AG04450 (cell line): ENCODE results near the gene CFB. TPM values are rescaled to one million over a fixed set of nuclear protein-coding genes. Genes with fewer than 3 reads are reported as not detected.

Source experiments
- CTCF ChIA-PET: fragments of 300-600, 350-600 bp; formaldehyde crosslinking; extraction: SDS; loops from one replicate; lab custom pipeline; 2022; ENCODE audit warnings: antibody characterized with exemption, inconsistent platforms; lab: Charles Lee
- POLR2A ChIA-PET: fragments of 350-600 bp; formaldehyde crosslinking; extraction: SDS; loops from one replicate; lab custom pipeline; 2021; ENCODE audit warnings: antibody characterized with exemption, inconsistent platforms; lab: Yijun Ruan, JAX
- DNase-seq: peaks from one replicate; pipeline ENCODE4 v3.0.0-alpha.2; 2011; ENCODE audit warnings: low read depth, low spot score
- H3K27ac ChIP-seq: one replicate; pipeline ENCODE4 v1.5.1; 2012; ENCODE audit warnings: low read depth, low read length, control low read depth
- H3K27me3 ChIP-seq: one replicate; pipeline ENCODE4 v1.6.0; 2012; ENCODE audit warnings: low read length; ENCODE audit not compliant: control insufficient read depth, insufficient read depth
- H3K4me3 ChIP-seq: 2 replicates; pipeline ENCODE4 v1.5.1; 2011; ENCODE audit warnings: mild to moderate bottlenecking, low read depth, low read length, control low read depth
- H3K9me3 ChIP-seq: 2 replicates; pipeline ENCODE4 v1.5.1; 2012; ENCODE audit warnings: low read length; ENCODE audit not compliant: control insufficient read depth, insufficient read depth
- CTCF ChIP-seq: IDR thresholded peaks from 2 replicates; pipeline ENCODE4 v1.5.1; 2011; ENCODE audit warnings: low read depth, low read length, control low read depth, inconsistent platforms
- polyA plus RNA-seq: library from polyadenylated mRNA; depleted of rRNA; stranded (reverse); fragments of >200 nt; gene quantifications from 2 replicates; pipeline ENCODE4 v1.2.3, GENCODE V29; 2011

CFB gene
- polyA plus RNA-seq, 1 experiment = 14.0 TPM

- ChIA-PET POLR2A (interaction anchor here (0.6 kb wide), 1 partner anchor 177 kb away, joined by 5 read pairs; no protein-coding TSS in a partner anchor), CTCF (interaction anchor here (2.6 kb wide), 1 partner anchor 15 kb away, joined by 10 read pairs; no protein-coding TSS in a partner anchor)
- TF ChIP-seq CTCF = no peak
- H3K27me3 ChIP-seq = no peaks in the 10 kb centered on the region
- H3K4me3 ChIP-seq = no peak overlapping the region
- H3K9me3 ChIP-seq = no peaks in the 10 kb centered on the region; the same call in 1 of the 2 replicates
- no peak overlapping the region for H3K27ac ChIP-seq
- no peak for DNase-seq
Observed at GRCh38 chr6:31966997-31967925, 21.4 kb downstream of the CFB start.

GRCh38 chr6:31967926-31968320 lies 22.0 kb downstream of the CFB start:
- no peak for TF ChIP-seq CTCF
- CTCF ChIA-PET = no interaction called here

GRCh38 chr6:31968326-31968725 lies 22.4 kb downstream of the CFB start:
- H3K27me3 ChIP-seq = no peaks in the 10 kb centered on the region
- H3K9me3 ChIP-seq = no peaks in the 10 kb centered on the region; the same call in 1 of the 2 replicates
- H3K27ac ChIP-seq = no peak overlapping the region
- no peak for TF ChIP-seq CTCF
- POLR2A ChIA-PET = interaction anchor here (0.6 to 1.5 kb wide), 2 partner anchors 9 to 178 kb away, joined by 5 read pairs; partner anchors contain the start of gene SKIC2
- H3K4me3 ChIP-seq = no peak overlapping the region
- no peak for DNase-seq
- CTCF ChIA-PET = no interaction called here

More at GRCh38 chr6:31967926-31968320, 22.0 kb downstream of the CFB start:
- no peak for DNase-seq
- Histone ChIP-seq H3K9me3 (no peaks in the 10 kb centered on the region; the same call in 1 of the 2 replicates), H3K4me3 (no peak overlapping the region), H3K27ac (no peak overlapping the region), H3K27me3 (no peaks in the 10 kb centered on the region)
- POLR2A ChIA-PET = interaction anchor here (0.6 kb wide), 1 partner anchor 177 kb away, joined by 5 read pairs; no protein-coding TSS in a partner anchor

- DNase-seq = no peak
- no peaks in the 10 kb centered on the region for H3K27me3 ChIP-seq
- no peak overlapping the region for H3K4me3 ChIP-seq
- peak overlapping the region; percentile 11 for H3K27ac ChIP-seq
- no peaks in the 10 kb centered on the region; the same call in 1 of the 2 replicates for H3K9me3 ChIP-seq
- CTCF ChIA-PET = no interaction called here
- POLR2A ChIA-PET = interaction anchor here (1.5 kb wide), 1 partner anchor 9 kb away, joined by 5 read pairs; the partner anchor contains the start of gene SKIC2
- no peak for TF ChIP-seq CTCF
Observed at GRCh38 chr6:31968791-31969711, 23.2 kb downstream of the CFB start.
